SJSA1 (cell line): ENCODE results near the gene EMILIN2. TPM values are rescaled to one million over a fixed set of nuclear protein-coding genes. Genes with fewer than 3 reads are reported as not detected.
"Not testable (repeated sequence)": the region's sequence is repeated elsewhere in the genome, so short reads cannot be mapped to it uniquely, and the experiment has no call there.

Experiments used
- DNase-seq, 2 experiments: peaks; one replicate each; pipeline ENCODE4 v3.0.0-alpha.2; 2015 to 2020; ENCODE audit warnings: low spot score in 2 of 2, low read depth in 1 of 2
- H3K27ac ChIP-seq: fragments of 250-450 bp; sonication (Bioruptor Pico); 2 replicates; pipeline ENCODE4 v1.5.1; 2020; ENCODE audit warnings: mild to moderate bottlenecking, moderate library complexity
- H3K27me3 ChIP-seq: fragments of 250-450 bp; sonication (Bioruptor Pico); replicated peaks from 2 replicates; pipeline ENCODE4 v1.5.1; 2020; ENCODE audit warnings: mild to moderate bottlenecking, moderate library complexity
- H3K36me3 ChIP-seq: fragments of 250-450 bp; sonication (Bioruptor Pico); 2 replicates; pipeline ENCODE4 v1.5.1; 2020; ENCODE audit warnings: mild to moderate bottlenecking
- H3K4me1 ChIP-seq: fragments of 250-450 bp; sonication (Bioruptor Pico); replicated peaks from 2 replicates; pipeline ENCODE4 v1.6.1; 2021; ENCODE audit warnings: mild to moderate bottlenecking
- H3K4me3 ChIP-seq: fragments of 250-450 bp; sonication (Bioruptor Pico); 2 replicates; pipeline ENCODE4 v1.5.1; 2020; ENCODE audit warnings: mild to moderate bottlenecking
- H3K9me3 ChIP-seq: fragments of 250-450 bp; sonication (Bioruptor Pico); replicated peaks from 2 replicates; pipeline ENCODE4 v1.5.1; 2020; ENCODE audit warnings: mild to moderate bottlenecking
- total RNA-seq: library from RNA; depleted of rRNA; stranded (reverse); fragments of >200 nt; shearing (Covaris generic); gene quantifications from 2 replicates; pipeline ENCODE4 v1.2.3, GENCODE V29; 2014

Gene EMILIN2
- total RNA-seq, 1 experiment from 2014 or later: 28.9 TPM

- Histone ChIP-seq H3K27ac (no peak overlapping the region), H3K4me1 (peaks cover 3% of the 10 kb centered on the region), H3K36me3 (peaks cover 95% of the 10 kb centered on the region), H3K9me3 (no peaks in the 10 kb centered on the region), H3K27me3 (no peaks in the 10 kb centered on the region), H3K4me3 (no peak overlapping the region)
- peak in 1 of 2 experiments; percentile 36 for DNase-seq
These were observed 65.8 kb downstream of the EMILIN2 start for GRCh38 chr18:2912357-2913299.

GRCh38 chr18:2913398-2914005 is 66.7 kb downstream of the EMILIN2 start:
- no peaks in the 10 kb centered on the region for H3K27me3 ChIP-seq
- H3K9me3 ChIP-seq: no peaks in the 10 kb centered on the region
- no peaks in the 10 kb centered on the region for H3K4me1 ChIP-seq
- no peak overlapping the region for H3K4me3 ChIP-seq
- peaks cover 97% of the 10 kb centered on the region for H3K36me3 ChIP-seq
- H3K27ac ChIP-seq: no peak overlapping the region
- no peak for DNase-seq

- Histone ChIP-seq H3K36me3 (peaks cover 92% of the 10 kb centered on the region), H3K27ac (no peak overlapping the region), H3K4me1 (no peaks in the 10 kb centered on the region), H3K27me3 (no peaks in the 10 kb centered on the region), H3K4me3 (no peak overlapping the region), H3K9me3 (no peaks in the 10 kb centered on the region)
- DNase-seq: no peak
These were observed 67.5 kb downstream of the EMILIN2 start for GRCh38 chr18:2914185-2914880.

- H3K4me1 ChIP-seq: no peaks in the 10 kb centered on the region
- H3K36me3 ChIP-seq: peaks cover 92% of the 10 kb centered on the region
These were observed 68.1 kb downstream of the EMILIN2 start for GRCh38 chr18:2914881-2915240.

GRCh38 chr18:2915486-2915885 is 68.7 kb downstream of the EMILIN2 start:
- peaks cover 90% of the 10 kb centered on the region for H3K36me3 ChIP-seq
- not testable (repeated sequence) for H3K27me3 ChIP-seq, DNase-seq, H3K4me3 ChIP-seq, H3K4me1 ChIP-seq, H3K9me3 ChIP-seq, H3K27ac ChIP-seq

More at GRCh38 chr18:2914881-2915240, 68.1 kb downstream of the EMILIN2 start:
- Histone ChIP-seq H3K27me3 (no peaks in the 10 kb centered on the region), H3K27ac (no peak overlapping the region), H3K9me3 (no peaks in the 10 kb centered on the region), H3K4me3 (no peak overlapping the region)
- DNase-seq: no peak

GRCh38 chr18:2916184-2916583 is 69.4 kb downstream of the EMILIN2 start:
- Histone ChIP-seq H3K4me1 (no peaks in the 10 kb centered on the region), H3K36me3 (peaks cover 90% of the 10 kb centered on the region), H3K4me3 (no peak overlapping the region), H3K27me3 (no peaks in the 10 kb centered on the region), H3K9me3 (no peaks in the 10 kb centered on the region), H3K27ac (no peak overlapping the region)
- no peak for DNase-seq

- H3K27ac ChIP-seq: no peak overlapping the region
- peaks cover 88% of the 10 kb centered on the region for H3K36me3 ChIP-seq
- H3K4me3 ChIP-seq: no peak overlapping the region
- no peaks in the 10 kb centered on the region for H3K9me3 ChIP-seq
- no peaks in the 10 kb centered on the region for H3K27me3 ChIP-seq
- no peaks in the 10 kb centered on the region for H3K4me1 ChIP-seq
- no peak for DNase-seq
These were observed 70.6 kb downstream of the EMILIN2 start for GRCh38 chr18:2917259-2918047.

GRCh38 chr18:2918761-2919550 is 72.2 kb downstream of the EMILIN2 start:
- H3K27me3 ChIP-seq: no peaks in the 10 kb centered on the region
- DNase-seq: peak in 1 of 2 experiments; percentile 22
- no peak overlapping the region for H3K27ac ChIP-seq
- no peaks in the 10 kb centered on the region for H3K9me3 ChIP-seq
- peaks cover 87% of the 10 kb centered on the region for H3K36me3 ChIP-seq
- no peak overlapping the region for H3K4me3 ChIP-seq
- H3K4me1 ChIP-seq: no peaks in the 10 kb centered on the region

- H3K9me3 ChIP-seq: no peaks in the 10 kb centered on the region
- DNase-seq: peak in 1 of 2 experiments; percentile 31
- no peaks in the 10 kb centered on the region for H3K4me1 ChIP-seq
- H3K27ac ChIP-seq: no peak overlapping the region
- H3K36me3 ChIP-seq: peaks cover 87% of the 10 kb centered on the region
- no peak overlapping the region for H3K4me3 ChIP-seq
- no peaks in the 10 kb centered on the region for H3K27me3 ChIP-seq
These were observed 72.8 kb downstream of the EMILIN2 start for GRCh38 chr18:2919600-2919999.

GRCh38 chr18:2920027-2920426 is 73.2 kb downstream of the EMILIN2 start:
- Histone ChIP-seq H3K27me3 (no peaks in the 10 kb centered on the region), H3K4me3 (no peak overlapping the region), H3K27ac (no peak overlapping the region), H3K9me3 (no peaks in the 10 kb centered on the region), H3K4me1 (no peaks in the 10 kb centered on the region), H3K36me3 (peaks cover 87% of the 10 kb centered on the region)
- DNase-seq: peak in 1 of 2 experiments; percentile 32

GRCh38 chr18:2920546-2921343 is 73.9 kb downstream of the EMILIN2 start:
- H3K4me3 ChIP-seq: no peak overlapping the region
- peak in 1 of 2 experiments; percentile 31 for DNase-seq
- H3K27me3 ChIP-seq: no peaks in the 10 kb centered on the region
- H3K36me3 ChIP-seq: peaks cover 81% of the 10 kb centered on the region
- H3K4me1 ChIP-seq: no peaks in the 10 kb centered on the region
- no peaks in the 10 kb centered on the region for H3K9me3 ChIP-seq
- H3K27ac ChIP-seq: no peak overlapping the region

GRCh38 chr18:2921778-2922177 is 75.0 kb downstream of the EMILIN2 start:
- Histone ChIP-seq H3K9me3 (no peaks in the 10 kb centered on the region), H3K27me3 (no peaks in the 10 kb centered on the region), H3K27ac (no peak overlapping the region), H3K4me1 (no peaks in the 10 kb centered on the region), H3K4me3 (no peak overlapping the region), H3K36me3 (peaks cover 72% of the 10 kb centered on the region)
- DNase-seq: peak in 1 of 2 experiments; percentile 31
